Activated CD8-positive, alpha-beta T cell treated with anti-CD3 and anti-CD28 coated beads for 36 hours (primary cell): ENCODE measurements around the gene MUCL1. TPM values are rescaled to one million over a fixed set of nuclear protein-coding genes. Genes with fewer than 3 reads are reported as not detected.
A peak's percentile ranks its signal among the peaks of the same experiment; 100 is the strongest.
"Not testable (repeated sequence)": the region's sequence is repeated elsewhere in the genome, so short reads cannot be mapped to it uniquely, and the experiment has no call there.

Experiments used
- ATAC-seq: fragments of 200-7000 bp; cut with Tn5 transposase; one replicate; pipeline ENCODE4 v1.10.0; 2021; ENCODE audit warnings: mild to moderate bottlenecking, moderate library complexity
- CTCF ChIA-PET: fragments of 350-600 bp; sonication (Branson Sonifier 250); formaldehyde crosslinking; loops from one replicate; lab custom pipeline; 2021; ENCODE audit warnings: antibody characterized with exemption; lab: Charles Lee
- POLR2A ChIA-PET: fragments of 350-600 bp; sonication (Branson Sonifier 250); formaldehyde crosslinking; loops from one replicate; lab custom pipeline; 2021; ENCODE audit warnings: antibody characterized with exemption; lab: Charles Lee
- DNase-seq: peaks from one replicate; pipeline ENCODE4 v3.0.0-alpha.2; 2020
- H3K27ac Mint-ChIP-seq: one replicate; pipeline ENCODE4 v1.8.0; 2021; ENCODE audit warnings: mild to moderate bottlenecking, mixed read lengths
- H3K27me3 Mint-ChIP-seq: one replicate; pipeline ENCODE4 v1.8.0; 2021; ENCODE audit warnings: mixed read lengths
- H3K36me3 Mint-ChIP-seq: one replicate; pipeline ENCODE4 v1.8.0; 2021; ENCODE audit warnings: low read depth, mixed read lengths
- H3K4me1 Mint-ChIP-seq: one replicate; pipeline ENCODE4 v1.8.0; 2021; ENCODE audit warnings: low read depth, mixed read lengths
- H3K4me3 Mint-ChIP-seq: one replicate; pipeline ENCODE4 v1.8.0; 2021; ENCODE audit warnings: mild to moderate bottlenecking, moderate library complexity, mixed read lengths
- H3K9me3 Mint-ChIP-seq: one replicate; pipeline ENCODE4 v1.8.0; 2021; ENCODE audit warnings: mixed read lengths
- CTCF ChIP-seq: fragments of 200-600 bp; IDR thresholded peaks from one replicate; pipeline ENCODE4 v1.8.0; 2022; ENCODE audit warnings: antibody characterized with exemption, mild to moderate bottlenecking
- intact Hi-C: fragments of 100-400 bp; cut with micrococcal nuclease; formaldehyde crosslinking; loops from one replicate; pipeline ENCODE4 v1.10.0; 2022
- total RNA-seq, 2 experiments: library from RNA; stranded (reverse); gene quantifications; one replicate each; pipeline ENCODE4 v1.2.3, GENCODE V29; 2021

The MUCL1 gene
- total RNA-seq, 2 experiments from 2014 or later: not detected

GRCh38 chr12:54870617-54871016 lies 16.3 kb downstream of the MUCL1 start:
- no peaks in the 10 kb centered on the region for H3K9me3 Mint-ChIP-seq
- intact Hi-C loops: no loop called here
- no peaks in the 10 kb centered on the region for H3K36me3 Mint-ChIP-seq
- peaks cover 2% of the 10 kb centered on the region for H3K27me3 Mint-ChIP-seq
- ATAC-seq (no peak), DNase-seq (no peak)
- CTCF ChIA-PET: interaction anchor here (1.8 kb wide), 1 partner anchor 88 kb away, joined by 5 read pairs; no protein-coding TSS in a partner anchor
- H3K27ac Mint-ChIP-seq: no peak overlapping the region
- H3K4me1 Mint-ChIP-seq: peaks cover 3% of the 10 kb centered on the region
- POLR2A ChIA-PET: no interaction called here
- no peak overlapping the region for H3K4me3 Mint-ChIP-seq
- no peak for TF ChIP-seq CTCF

- H3K27ac Mint-ChIP-seq: peak overlapping the region; percentile 32
- ChIA-PET POLR2A (no interaction called here), CTCF (interaction anchor here (1.1 kb wide), 1 partner anchor 14 kb away, joined by 3 read pairs; no protein-coding TSS in a partner anchor)
- H3K4me3 Mint-ChIP-seq: no peak overlapping the region
- H3K4me1 Mint-ChIP-seq: peaks cover 11% of the 10 kb centered on the region
- TF ChIP-seq CTCF: no peak
- no peaks in the 10 kb centered on the region for H3K36me3 Mint-ChIP-seq
- H3K9me3 Mint-ChIP-seq: peaks cover 3% of the 10 kb centered on the region
- H3K27me3 Mint-ChIP-seq: peaks cover 7% of the 10 kb centered on the region
- ATAC-seq (peak; percentile 45), DNase-seq (no peak)
- intact Hi-C loops: no loop called here
Measured at GRCh38 chr12:54879150-54879549, 24.8 kb downstream of the MUCL1 start.

GRCh38 chr12:54879579-54879978 lies 25.3 kb downstream of the MUCL1 start:
- Mint-ChIP-seq H3K9me3 (peaks cover 6% of the 10 kb centered on the region), H3K4me3 (no peak overlapping the region)
- CTCF ChIA-PET: interaction anchor here (1.0 kb wide), 1 partner anchor 130 kb away, joined by 3 read pairs; no protein-coding TSS in a partner anchor

GRCh38 chr12:54882079-54882478 lies 27.8 kb downstream of the MUCL1 start:
- no peak for ATAC-seq
- ChIA-PET CTCF (interaction anchor here (0.8 to 1.9 kb wide), 4 partner anchors 13 to 132 kb away, joined by 3 to 5 read pairs (median 3); partner anchors contain the start of gene MUCL1), POLR2A (interaction anchor here (0.6 to 1.0 kb wide), 3 partner anchors 9 to 1875 kb away, joined by 3 read pairs; no protein-coding TSS in a partner anchor)
- Mint-ChIP-seq H3K4me3 (no peak overlapping the region), H3K27ac (no peak overlapping the region), H3K27me3 (peaks cover 4% of the 10 kb centered on the region), H3K4me1 (peaks cover 11% of the 10 kb centered on the region), H3K9me3 (peaks cover 6% of the 10 kb centered on the region), H3K36me3 (no peaks in the 10 kb centered on the region)
- intact Hi-C loops: no loop called here
- DNase-seq: no peak
- TF ChIP-seq CTCF: no peak

More at GRCh38 chr12:54879579-54879978, 25.3 kb downstream of the MUCL1 start:
- POLR2A ChIA-PET: no interaction called here
- H3K36me3 Mint-ChIP-seq: no peaks in the 10 kb centered on the region
- intact Hi-C loops: no loop called here
- ATAC-seq (peak; percentile 17), DNase-seq (no peak)
- no peak for TF ChIP-seq CTCF
- H3K4me1 Mint-ChIP-seq: peaks cover 11% of the 10 kb centered on the region
- H3K27ac Mint-ChIP-seq: peak overlapping the region; percentile 32
- H3K27me3 Mint-ChIP-seq: peaks cover 7% of the 10 kb centered on the region

- H3K4me1 Mint-ChIP-seq: peaks cover 11% of the 10 kb centered on the region
- H3K4me3 Mint-ChIP-seq, ATAC-seq, DNase-seq, H3K27me3 Mint-ChIP-seq, H3K27ac Mint-ChIP-seq, H3K9me3 Mint-ChIP-seq, intact Hi-C loops, H3K36me3 Mint-ChIP-seq: not testable (repeated sequence)
- ChIA-PET CTCF (interaction anchor here (0.8 to 1.9 kb wide), 3 partner anchors 22 to 132 kb away, joined by 3 to 5 read pairs (median 3); partner anchors contain the start of gene MUCL1), POLR2A (interaction anchor here (0.6 to 1.0 kb wide), 3 partner anchors 9 to 1875 kb away, joined by 3 read pairs; no protein-coding TSS in a partner anchor)
Measured at GRCh38 chr12:54882597-54882996, 28.3 kb downstream of the MUCL1 start.

GRCh38 chr12:54888428-54888827 lies 34.1 kb downstream of the MUCL1 start:
- H3K36me3 Mint-ChIP-seq, CTCF ChIA-PET, H3K4me1 Mint-ChIP-seq, H3K27ac Mint-ChIP-seq, DNase-seq, intact Hi-C loops, H3K27me3 Mint-ChIP-seq, H3K4me3 Mint-ChIP-seq, POLR2A ChIA-PET, H3K9me3 Mint-ChIP-seq, ATAC-seq: not testable (repeated sequence)
